Measurements from ENCODE around the gene CYP26A1.

The CYP26A1 gene

DNA sequence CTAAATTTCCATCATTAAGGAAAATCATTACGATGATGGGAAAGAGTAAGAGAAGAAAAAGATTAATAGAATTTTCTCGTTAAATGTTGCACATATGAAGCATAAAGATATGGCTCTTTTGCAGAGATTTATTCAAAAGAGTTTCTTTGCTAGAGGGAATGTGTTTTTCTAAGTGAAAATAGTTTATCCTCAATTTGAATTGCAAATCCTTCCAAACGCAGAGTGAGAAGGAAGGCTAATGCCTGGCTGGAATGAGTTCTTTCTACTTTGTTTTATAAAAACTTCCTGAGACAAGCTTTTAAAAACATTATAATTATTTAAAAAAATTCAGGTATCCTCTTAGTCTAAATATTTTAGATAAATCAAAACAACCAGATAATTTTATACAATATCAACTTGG, 14.2 kb downstream of the CYP26A1 start:
- POLR2A ChIA-PET: no interaction called here
- CTCF ChIA-PET: interaction anchor here (0.9 to 1.6 kb wide), 2 partner anchors 7 to 264 kb away, joined by 4 to 5 read pairs; no protein-coding TSS in a partner anchor

GRCh38 chr10:93088466-93088865, 14.8 kb downstream of the CYP26A1 start:
- no peaks in the 10 kb centered on the region for H3K9me3 ChIP-seq (ENCODE audit: control extremely low read depth in 1 of 5, control insufficient read depth in 4 of 5, insufficient read depth in 2 of 5, low read depth in 1 of 5, low read length in 4 of 5)
- H3K4me3 ChIP-seq (ENCODE audit: control insufficient read depth in 1 of 7, extremely low read depth in 1 of 7, insufficient read depth in 4 of 7, low read depth in 2 of 7, low read length in 6 of 7): no peak overlapping the region
- no peaks in the 10 kb centered on the region for H3K4me1 ChIP-seq (ENCODE audit: control extremely low read depth in 1 of 4, control insufficient read depth in 4 of 4, insufficient read depth in 4 of 4, low read length in 3 of 4)
- H3K27ac ChIP-seq (ENCODE audit: insufficient read depth in 1 of 2, low read depth in 1 of 2, low read length in 2 of 2, poor library complexity in 1 of 2, severe bottlenecking in 2 of 2): no peak overlapping the region
- H3K27me3 ChIP-seq (replicated peaks in 2 of 5; ENCODE audit: control insufficient read depth in 4 of 5, insufficient read depth in 5 of 5, low read length in 4 of 5): peaks cover 0 to under 1% (median 0%) of the 10 kb centered on the region in 5 experiments
- WGBS (ENCODE audit: insufficient coverage): 78% methylated on average over 4 of the region's 4 CpGs
- ChIA-PET POLR2A (no interaction called here), CTCF (interaction anchor here (0.9 to 1.6 kb wide), 2 partner anchors 8 to 264 kb away, joined by 4 to 5 read pairs; no protein-coding TSS in a partner anchor)
- no peaks in the 10 kb centered on the region for H3K36me3 ChIP-seq (ENCODE audit: control insufficient read depth in 4 of 4, insufficient read depth in 4 of 4, low read length in 3 of 4)
- DNase-seq: no peak

More for the DNA sequence above, 14.2 kb downstream of the CYP26A1 start:
- Histone ChIP-seq H3K9me3 (ENCODE audit: control extremely low read depth in 1 of 5, control insufficient read depth in 4 of 5, insufficient read depth in 2 of 5, low read depth in 1 of 5, low read length in 4 of 5) (no peaks in the 10 kb centered on the region), H3K36me3 (ENCODE audit: control insufficient read depth in 4 of 4, insufficient read depth in 4 of 4, low read length in 3 of 4) (no peaks in the 10 kb centered on the region), H3K4me3 (ENCODE audit: control insufficient read depth in 1 of 7, extremely low read depth in 1 of 7, insufficient read depth in 4 of 7, low read depth in 2 of 7, low read length in 6 of 7) (no peak overlapping the region), H3K27me3 (replicated peaks in 2 of 5; ENCODE audit: control insufficient read depth in 4 of 5, insufficient read depth in 5 of 5, low read length in 4 of 5) (peaks cover 0 to 1% (median 0%) of the 10 kb centered on the region in 5 experiments), H3K27ac (ENCODE audit: insufficient read depth in 1 of 2, low read depth in 1 of 2, low read length in 2 of 2, poor library complexity in 1 of 2, severe bottlenecking in 2 of 2) (no peak overlapping the region), H3K4me1 (ENCODE audit: control extremely low read depth in 1 of 4, control insufficient read depth in 4 of 4, insufficient read depth in 4 of 4, low read length in 3 of 4) (no peaks in the 10 kb centered on the region)
- 100% methylated on average over 1 of the region's 3 CpGs for WGBS (ENCODE audit: insufficient coverage)
- no peak for DNase-seq

DNA sequence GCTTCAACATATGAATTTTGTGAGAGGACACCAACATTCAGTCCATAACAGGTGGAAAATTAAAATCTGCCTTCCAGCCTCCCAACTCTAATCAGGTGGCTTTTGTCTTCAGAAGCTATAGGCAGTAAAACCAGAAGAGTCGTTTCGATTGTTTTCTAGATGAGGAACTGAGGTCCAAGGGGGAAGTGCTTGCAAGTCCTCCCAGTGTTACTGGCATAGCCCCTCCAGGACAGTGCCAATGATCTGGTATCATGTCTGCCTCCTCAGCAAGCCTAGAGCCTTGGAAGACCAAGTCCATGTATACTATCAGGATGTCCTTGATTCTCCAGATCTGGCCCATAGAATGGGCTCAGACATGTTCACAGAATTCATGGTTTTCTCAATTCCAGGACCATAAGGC, 16.9 kb downstream of the CYP26A1 start:
- no peak overlapping the region for H3K27ac ChIP-seq (ENCODE audit: insufficient read depth in 1 of 2, low read depth in 1 of 2, low read length in 2 of 2, poor library complexity in 1 of 2, severe bottlenecking in 2 of 2)
- 39% methylated on average over 2 of the region's 2 CpGs for WGBS (ENCODE audit: insufficient coverage)
- no peak for DNase-seq
- no peaks in the 10 kb centered on the region for H3K36me3 ChIP-seq (ENCODE audit: control insufficient read depth in 4 of 4, insufficient read depth in 4 of 4, low read length in 3 of 4)
- CTCF ChIA-PET: no interaction called here
- POLR2A ChIA-PET: no interaction called here
- no peak overlapping the region for H3K4me3 ChIP-seq (ENCODE audit: control insufficient read depth in 1 of 7, extremely low read depth in 1 of 7, insufficient read depth in 4 of 7, low read depth in 2 of 7, low read length in 6 of 7)
- H3K9me3 ChIP-seq (ENCODE audit: control extremely low read depth in 1 of 5, control insufficient read depth in 4 of 5, insufficient read depth in 2 of 5, low read depth in 1 of 5, low read length in 4 of 5): no peaks in the 10 kb centered on the region
- H3K27me3 ChIP-seq (replicated peaks in 2 of 5; ENCODE audit: control insufficient read depth in 4 of 5, insufficient read depth in 5 of 5, low read length in 4 of 5): peaks cover 0 to 2% (median 0%) of the 10 kb centered on the region in 5 experiments
- H3K4me1 ChIP-seq (ENCODE audit: control extremely low read depth in 1 of 4, control insufficient read depth in 4 of 4, insufficient read depth in 4 of 4, low read length in 3 of 4): no peaks in the 10 kb centered on the region

DNA sequence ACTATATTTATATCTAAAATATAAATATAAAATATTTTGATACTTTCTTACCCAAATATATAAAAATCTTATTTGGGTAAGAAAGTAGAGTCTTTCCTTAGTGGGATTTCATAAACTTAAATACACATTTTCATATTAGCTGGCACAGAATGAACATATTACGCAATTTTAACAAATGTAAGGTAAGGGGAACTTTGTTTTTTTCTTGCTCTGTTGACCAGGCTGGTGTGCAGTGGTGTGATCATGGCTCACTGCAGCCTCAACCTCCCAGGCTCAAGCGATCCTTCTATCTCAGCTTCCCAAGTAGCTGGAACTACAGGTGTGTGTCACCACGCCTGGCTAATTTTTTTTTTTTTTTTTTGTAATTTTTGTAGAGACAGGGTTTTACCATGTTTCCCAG, 18.3 kb downstream of the CYP26A1 start:
- H3K4me3 ChIP-seq (ENCODE audit: control insufficient read depth in 1 of 7, extremely low read depth in 1 of 7, insufficient read depth in 4 of 7, low read depth in 2 of 7, low read length in 6 of 7): no peak overlapping the region
- ChIA-PET CTCF (no interaction called here), POLR2A (no interaction called here)
- peaks cover 0 to 2% (median 0%) of the 10 kb centered on the region in 5 experiments for H3K27me3 ChIP-seq (replicated peaks in 2 of 5; ENCODE audit: control insufficient read depth in 4 of 5, insufficient read depth in 5 of 5, low read length in 4 of 5)
- H3K36me3 ChIP-seq (ENCODE audit: control insufficient read depth in 4 of 4, insufficient read depth in 4 of 4, low read length in 3 of 4): no peaks in the 10 kb centered on the region
- no peak for DNase-seq
- H3K27ac ChIP-seq (ENCODE audit: insufficient read depth in 1 of 2, low read depth in 1 of 2, low read length in 2 of 2, poor library complexity in 1 of 2, severe bottlenecking in 2 of 2): no peak overlapping the region
- H3K9me3 ChIP-seq (ENCODE audit: control extremely low read depth in 1 of 5, control insufficient read depth in 4 of 5, insufficient read depth in 2 of 5, low read depth in 1 of 5, low read length in 4 of 5): no peaks in the 10 kb centered on the region
- WGBS (ENCODE audit: insufficient coverage): no CpG with 5 or more reads among the region's 3 CpGs
- H3K4me1 ChIP-seq (ENCODE audit: control extremely low read depth in 1 of 4, control insufficient read depth in 4 of 4, insufficient read depth in 4 of 4, low read length in 3 of 4): no peaks in the 10 kb centered on the region

GRCh38 chr10:93095225-93095624, 21.5 kb downstream of the CYP26A1 start:
- Histone ChIP-seq H3K9me3 (ENCODE audit: control extremely low read depth in 1 of 5, control insufficient read depth in 4 of 5, insufficient read depth in 2 of 5, low read depth in 1 of 5, low read length in 4 of 5) (no peaks in the 10 kb centered on the region), H3K4me3 (ENCODE audit: control insufficient read depth in 1 of 7, extremely low read depth in 1 of 7, insufficient read depth in 4 of 7, low read depth in 2 of 7, low read length in 6 of 7) (no peak overlapping the region), H3K36me3 (ENCODE audit: control insufficient read depth in 4 of 4, insufficient read depth in 4 of 4, low read length in 3 of 4) (no peaks in the 10 kb centered on the region), H3K27me3 (replicated peaks in 2 of 5; ENCODE audit: control insufficient read depth in 4 of 5, insufficient read depth in 5 of 5, low read length in 4 of 5) (peaks cover 0 to 2% (median 0%) of the 10 kb centered on the region in 5 experiments), H3K27ac (ENCODE audit: insufficient read depth in 1 of 2, low read depth in 1 of 2, low read length in 2 of 2, poor library complexity in 1 of 2, severe bottlenecking in 2 of 2) (no peak overlapping the region), H3K4me1 (ENCODE audit: control extremely low read depth in 1 of 4, control insufficient read depth in 4 of 4, insufficient read depth in 4 of 4, low read length in 3 of 4) (no peaks in the 10 kb centered on the region)
- ChIA-PET POLR2A (no interaction called here), CTCF (no interaction called here)
- DNase-seq: no peak
- WGBS (ENCODE audit: insufficient coverage): 100% methylated on average over 1 of the region's 1 CpG

DNA sequence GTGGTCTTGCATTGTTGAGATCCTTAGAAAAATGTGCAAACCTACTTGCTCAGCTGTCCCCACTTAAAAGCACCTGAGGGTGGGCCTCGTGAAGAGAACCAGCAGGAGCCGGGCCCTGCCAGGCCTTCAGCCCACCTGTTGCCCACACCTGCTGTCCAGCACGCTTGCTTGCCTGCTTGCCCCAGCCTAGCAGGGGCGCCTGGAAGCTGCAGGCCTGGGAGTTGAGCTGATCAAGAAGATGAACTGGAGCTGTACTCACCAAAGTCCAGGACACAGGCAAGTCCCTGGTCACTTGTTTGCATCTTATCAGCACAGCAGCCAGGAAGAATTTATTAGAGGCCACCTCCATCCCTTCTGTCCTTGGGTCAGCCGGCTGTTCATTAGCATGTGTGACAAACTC, 23.2 kb downstream of the CYP26A1 start:
- 90% methylated on average over 4 of the region's 5 CpGs for WGBS (ENCODE audit: insufficient coverage)
- POLR2A ChIA-PET: no interaction called here
- peaks cover 0 to 2% (median 0%) of the 10 kb centered on the region in 5 experiments for H3K9me3 ChIP-seq (ENCODE audit: control extremely low read depth in 1 of 5, control insufficient read depth in 4 of 5, insufficient read depth in 2 of 5, low read depth in 1 of 5, low read length in 4 of 5)
- H3K4me3 ChIP-seq (ENCODE audit: control insufficient read depth in 1 of 7, extremely low read depth in 1 of 7, insufficient read depth in 4 of 7, low read depth in 2 of 7, low read length in 6 of 7): no peak overlapping the region
- no peak overlapping the region for H3K27ac ChIP-seq (ENCODE audit: insufficient read depth in 1 of 2, low read depth in 1 of 2, low read length in 2 of 2, poor library complexity in 1 of 2, severe bottlenecking in 2 of 2)
- CTCF ChIA-PET: interaction anchor here (0.9 kb wide), 1 partner anchor 195 kb away, joined by 3 read pairs; no protein-coding TSS in a partner anchor
- no peak for DNase-seq
- peaks cover 0 to 2% (median 0%) of the 10 kb centered on the region in 5 experiments for H3K27me3 ChIP-seq (replicated peaks in 2 of 5; ENCODE audit: control insufficient read depth in 4 of 5, insufficient read depth in 5 of 5, low read length in 4 of 5)
- H3K36me3 ChIP-seq (ENCODE audit: control insufficient read depth in 4 of 4, insufficient read depth in 4 of 4, low read length in 3 of 4): no peaks in the 10 kb centered on the region
- no peaks in the 10 kb centered on the region for H3K4me1 ChIP-seq (ENCODE audit: control extremely low read depth in 1 of 4, control insufficient read depth in 4 of 4, insufficient read depth in 4 of 4, low read length in 3 of 4)

GRCh38 chr10:93097386-93097785, 23.7 kb downstream of the CYP26A1 start:
- CTCF ChIA-PET: interaction anchor here (0.9 kb wide), 1 partner anchor 194 kb away, joined by 3 read pairs; no protein-coding TSS in a partner anchor
- H3K27ac ChIP-seq (ENCODE audit: insufficient read depth in 1 of 2, low read depth in 1 of 2, low read length in 2 of 2, poor library complexity in 1 of 2, severe bottlenecking in 2 of 2): no peak overlapping the region
- peaks cover 0 to 3% (median 0%) of the 10 kb centered on the region in 5 experiments for H3K9me3 ChIP-seq (ENCODE audit: control extremely low read depth in 1 of 5, control insufficient read depth in 4 of 5, insufficient read depth in 2 of 5, low read depth in 1 of 5, low read length in 4 of 5)
- H3K4me3 ChIP-seq (ENCODE audit: control insufficient read depth in 1 of 7, extremely low read depth in 1 of 7, insufficient read depth in 4 of 7, low read depth in 2 of 7, low read length in 6 of 7): no peak overlapping the region
- H3K27me3 ChIP-seq (replicated peaks in 2 of 5; ENCODE audit: control insufficient read depth in 4 of 5, insufficient read depth in 5 of 5, low read length in 4 of 5): peaks cover 0 to 2% (median 0%) of the 10 kb centered on the region in 5 experiments
- no peaks in the 10 kb centered on the region for H3K36me3 ChIP-seq (ENCODE audit: control insufficient read depth in 4 of 4, insufficient read depth in 4 of 4, low read length in 3 of 4)
- 90% methylated on average over 9 of the region's 9 CpGs for WGBS (ENCODE audit: insufficient coverage)
- H3K4me1 ChIP-seq (ENCODE audit: control extremely low read depth in 1 of 4, control insufficient read depth in 4 of 4, insufficient read depth in 4 of 4, low read length in 3 of 4): no peaks in the 10 kb centered on the region
- no peak for DNase-seq
- POLR2A ChIA-PET: interaction anchor here (0.6 kb wide), 1 partner anchor 392 kb away, joined by 3 read pairs; no protein-coding TSS in a partner anchor
